ENCODE data around the gene C2orf81.

- TF ChIP-seq CTCF (IDR thresholded peaks at IDR 0.05) = no peak
- TF ChIP-seq EZH2 (IDR thresholded peaks at IDR 0.05) = no peak
- no peak for TF ChIP-seq EZH2phosphoT487 (IDR thresholded peaks at IDR 0.05)
These were observed 18.0 kb upstream of the C2orf81 start for GRCh38 chr2:74439373-74439772.
